HG02970 (cell line): Measurements from ENCODE around the gene TIMMDC1.

Experiments used
- ATAC-seq: cut with Tn5 transposase; IDR thresholded peaks from one replicate; pipeline ENCODE4 v1.9.1; 2021; ENCODE audit warnings: mild to moderate bottlenecking, moderate library complexity, moderate number of reproducible peaks; ENCODE audit not compliant: unreplicated experiment, low FRiP score

Gene TIMMDC1, protein sequence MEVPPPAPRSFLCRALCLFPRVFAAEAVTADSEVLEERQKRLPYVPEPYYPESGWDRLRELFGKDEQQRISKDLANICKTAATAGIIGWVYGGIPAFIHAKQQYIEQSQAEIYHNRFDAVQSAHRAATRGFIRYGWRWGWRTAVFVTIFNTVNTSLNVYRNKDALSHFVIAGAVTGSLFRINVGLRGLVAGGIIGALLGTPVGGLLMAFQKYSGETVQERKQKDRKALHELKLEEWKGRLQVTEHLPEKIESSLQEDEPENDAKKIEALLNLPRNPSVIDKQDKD

DNA sequence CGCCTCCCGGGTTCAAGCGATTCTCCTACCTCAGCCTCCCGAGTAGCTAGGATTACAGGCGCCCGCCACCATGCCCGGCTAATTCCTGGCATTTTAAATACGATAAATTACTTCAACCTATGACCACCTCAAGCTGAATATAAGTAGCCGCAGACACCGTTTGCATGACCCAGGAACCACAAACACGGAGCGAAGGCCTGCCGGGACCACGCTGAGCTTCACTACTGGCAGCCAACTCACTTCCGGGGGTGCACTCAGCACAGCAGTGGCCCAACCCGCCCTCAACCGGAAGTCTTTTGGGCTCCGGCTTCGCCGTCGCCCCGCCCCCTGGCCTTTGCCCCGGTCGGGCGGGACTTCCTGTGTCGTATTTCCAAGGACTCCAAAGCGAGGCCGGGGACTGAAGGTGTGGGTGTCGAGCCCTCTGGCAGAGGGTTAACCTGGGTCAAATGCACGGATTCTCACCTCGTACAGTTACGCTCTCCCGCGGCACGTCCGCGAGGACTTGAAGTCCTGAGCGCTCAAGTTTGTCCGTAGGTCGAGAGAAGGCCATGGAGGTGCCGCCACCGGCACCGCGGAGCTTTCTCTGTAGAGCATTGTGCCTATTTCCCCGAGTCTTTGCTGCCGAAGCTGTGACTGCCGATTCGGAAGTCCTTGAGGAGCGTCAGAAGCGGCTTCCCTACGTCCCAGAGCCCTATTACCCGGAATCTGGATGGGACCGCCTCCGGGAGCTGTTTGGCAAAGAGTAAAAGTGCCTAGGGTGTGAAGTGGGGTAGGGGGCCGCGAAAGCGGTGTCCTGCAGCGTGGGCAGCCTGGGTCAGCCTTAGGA, at the start of gene TIMMDC1:
Gene TIMMDC1 (plus strand): TSS at position 362 of the 826 bp plus-strand sequence. CDS start 187 bp downstream, at position 549.
- ATAC-seq: peak; percentile 99

DNA sequence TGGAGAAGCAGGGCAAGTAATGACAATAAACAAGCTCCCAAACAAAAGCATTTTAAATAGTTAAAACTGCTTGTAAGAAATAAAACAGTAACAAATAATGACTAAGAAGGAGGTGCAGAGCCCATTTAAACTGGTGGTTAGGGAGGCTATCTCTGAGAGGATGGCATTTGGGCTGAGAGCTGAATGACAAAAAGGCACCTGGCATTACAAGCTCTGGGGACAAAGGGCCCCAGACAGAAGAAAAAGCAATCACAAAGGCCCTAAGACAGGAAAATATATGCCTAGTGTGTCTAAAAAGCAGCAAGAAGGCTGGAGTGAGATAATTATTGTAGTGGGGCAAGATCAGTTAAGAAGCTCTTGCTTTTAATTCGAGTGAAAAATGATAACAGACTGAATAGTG, 44.5 kb upstream of the TIMMDC1 start:
- ATAC-seq: no peak

DNA sequence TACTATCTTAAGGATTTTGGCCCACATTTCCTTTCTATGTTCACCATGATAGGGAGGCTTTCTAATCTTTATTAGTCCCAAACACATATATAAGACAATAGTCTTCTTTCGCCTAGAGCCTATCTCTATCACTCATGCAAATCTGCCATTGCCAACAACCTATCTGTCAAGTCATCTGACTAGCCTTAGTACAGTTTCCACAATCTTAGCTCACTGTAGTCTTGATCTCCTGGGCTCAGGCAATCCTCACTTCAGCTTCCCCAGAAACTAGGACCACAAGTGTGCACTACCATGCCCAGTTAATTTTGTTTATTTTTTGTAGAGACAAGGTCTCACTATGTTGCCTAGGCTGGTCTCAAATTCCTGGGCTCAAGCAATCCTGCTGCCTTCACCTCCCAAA, 41.9 kb upstream of the TIMMDC1 start:
- ATAC-seq: no peak

DNA sequence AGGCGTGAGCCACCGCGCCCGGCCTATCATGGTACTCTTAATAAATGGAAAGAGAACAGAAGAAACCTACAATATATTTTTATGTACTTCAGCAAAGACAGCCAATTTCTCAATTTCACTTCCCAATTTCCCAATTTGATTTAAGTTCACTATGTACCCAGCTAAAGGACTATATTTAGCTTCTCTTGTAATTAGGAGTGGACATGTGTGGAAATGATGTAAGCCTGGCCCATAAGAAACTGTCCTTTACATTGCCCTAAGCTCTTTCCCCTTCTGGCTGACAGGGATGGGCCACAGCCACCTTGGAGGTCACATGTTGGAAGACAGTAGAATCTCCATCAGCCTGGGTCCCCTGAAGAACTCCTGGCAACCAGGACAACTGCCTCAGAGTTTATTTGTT, 41.1 kb upstream of the TIMMDC1 start:
- no peak for ATAC-seq

DNA sequence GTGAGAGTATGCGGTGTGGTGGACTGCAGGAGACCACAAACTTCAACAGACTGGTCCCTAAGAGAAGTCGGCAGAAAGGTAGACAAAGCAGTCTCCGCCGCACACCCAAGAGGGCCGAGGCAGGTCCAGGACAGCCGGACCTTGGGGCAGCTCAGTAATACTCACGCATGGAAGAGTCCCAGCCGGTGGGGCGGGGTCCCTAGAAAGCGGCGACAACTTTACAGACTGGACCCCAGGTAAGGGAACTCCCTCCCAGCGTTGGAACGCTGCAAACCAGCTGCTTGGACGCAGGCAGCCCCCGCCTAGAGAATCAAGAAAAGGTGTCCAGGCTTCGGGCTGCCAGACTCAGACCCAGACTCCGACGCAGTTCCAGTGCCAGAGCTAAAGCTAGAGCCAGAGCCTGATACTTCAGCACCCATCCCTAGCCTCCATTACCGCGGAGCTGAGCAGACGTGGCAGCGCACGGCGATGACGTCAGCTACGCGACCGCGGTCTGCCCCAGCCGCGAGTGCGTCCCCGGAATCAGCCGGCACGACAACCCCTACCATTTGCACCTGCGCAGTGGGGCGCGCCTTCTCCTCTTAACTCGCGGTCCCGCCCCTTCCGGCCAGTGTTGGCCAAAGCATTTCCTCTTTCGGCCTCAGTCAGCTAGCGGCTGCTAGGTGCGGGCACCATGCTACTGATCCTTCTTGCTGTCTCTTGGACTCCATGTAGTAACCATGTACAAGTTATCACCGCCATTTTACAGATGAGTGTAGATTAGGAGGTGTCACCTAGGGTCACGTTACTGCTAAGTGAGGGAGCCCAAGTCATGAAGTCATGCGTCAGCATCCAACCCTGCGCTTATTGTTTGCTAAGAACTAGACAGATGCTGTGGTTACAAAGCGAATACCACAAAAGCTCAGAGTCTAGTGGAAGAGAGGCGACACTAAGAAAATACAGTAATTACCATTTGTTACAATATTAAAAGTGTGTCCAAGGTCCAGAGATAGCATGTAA, 34.9 kb upstream of the TIMMDC1 start, which contains the start of gene TMEM39A:
Gene TMEM39A (minus strand): TSS at position 445 of the 999 bp plus-strand sequence. CDS start 1,541 bp downstream, outside the sequence.
- ATAC-seq: peak; percentile 94

DNA sequence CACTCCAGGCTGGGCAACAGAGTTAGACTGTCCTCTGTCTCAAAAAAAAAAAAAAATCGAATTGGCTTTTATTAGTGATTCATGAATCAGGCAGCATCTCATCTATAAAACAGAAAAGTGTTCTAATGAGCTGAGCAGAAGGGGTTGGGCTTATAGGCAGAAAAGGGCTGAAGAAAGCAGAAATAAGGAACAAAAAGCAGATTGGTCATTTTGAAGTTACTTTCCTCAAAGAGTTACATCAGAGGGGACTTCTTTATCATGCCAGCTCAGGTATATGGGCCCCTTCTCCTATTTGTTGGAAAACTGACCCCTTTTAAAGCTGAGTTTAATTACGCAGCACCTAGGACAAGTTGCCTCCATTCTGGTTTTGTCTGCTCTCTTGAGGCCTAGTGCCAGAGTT, 30.3 kb upstream of the TIMMDC1 start:
- ATAC-seq: no peak

DNA sequence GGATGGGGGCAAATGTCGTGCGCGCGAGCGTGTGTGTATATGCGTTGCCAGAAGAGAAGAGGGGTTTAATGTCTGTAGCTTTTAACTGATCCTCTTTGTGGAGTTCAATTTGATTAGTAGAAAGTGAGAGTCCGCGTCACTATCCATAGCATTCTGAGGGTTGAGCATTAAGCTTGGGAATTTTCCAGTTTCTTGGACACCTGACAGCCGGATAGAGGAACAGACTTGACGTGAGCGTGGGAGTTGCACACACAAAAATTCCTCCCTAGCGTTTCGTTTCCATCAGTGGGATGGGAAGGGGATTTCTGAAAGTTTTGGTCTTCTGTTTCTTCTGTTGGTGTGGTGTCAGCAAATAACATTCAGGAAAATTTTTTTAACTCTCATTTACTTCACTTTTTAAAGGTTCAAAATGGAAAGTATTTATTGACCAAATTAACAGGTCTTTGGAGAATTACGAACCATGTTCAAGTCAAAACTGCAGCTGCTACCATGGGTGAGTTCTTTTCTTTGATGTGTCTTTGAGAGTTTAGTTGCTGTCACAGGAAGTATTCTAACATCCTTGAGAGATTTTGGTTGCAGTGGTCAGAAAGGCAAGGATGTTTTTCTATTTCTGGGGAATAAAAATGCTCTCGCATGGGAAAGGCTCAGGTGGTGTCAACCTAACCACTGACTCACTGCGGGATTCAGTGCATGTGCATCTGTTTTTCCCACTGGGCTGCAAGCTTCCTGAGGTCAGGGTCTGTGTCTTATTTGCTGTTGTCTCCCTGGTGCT, 28.7 kb upstream of the TIMMDC1 start:
- ATAC-seq: no peak

DNA sequence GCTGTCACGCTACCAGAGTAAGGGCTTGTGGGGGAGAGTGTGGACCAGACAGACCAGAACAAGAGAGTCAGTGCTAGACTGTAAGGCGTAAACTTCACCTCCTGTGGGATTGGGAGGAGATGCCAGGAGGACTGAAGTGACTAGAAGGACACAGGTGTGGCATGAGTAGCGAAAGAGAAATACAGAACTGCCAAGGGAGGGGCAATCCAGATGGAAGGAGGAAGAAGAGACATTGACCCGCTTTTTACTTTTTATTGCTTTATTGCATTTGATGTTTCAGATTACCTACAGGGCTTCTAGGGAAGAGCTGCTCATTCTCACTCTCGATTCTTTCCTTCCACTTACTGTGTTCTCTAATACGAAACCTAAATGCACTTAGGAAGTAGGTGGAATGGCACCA, 27.5 kb upstream of the TIMMDC1 start:
- ATAC-seq: no peak

DNA sequence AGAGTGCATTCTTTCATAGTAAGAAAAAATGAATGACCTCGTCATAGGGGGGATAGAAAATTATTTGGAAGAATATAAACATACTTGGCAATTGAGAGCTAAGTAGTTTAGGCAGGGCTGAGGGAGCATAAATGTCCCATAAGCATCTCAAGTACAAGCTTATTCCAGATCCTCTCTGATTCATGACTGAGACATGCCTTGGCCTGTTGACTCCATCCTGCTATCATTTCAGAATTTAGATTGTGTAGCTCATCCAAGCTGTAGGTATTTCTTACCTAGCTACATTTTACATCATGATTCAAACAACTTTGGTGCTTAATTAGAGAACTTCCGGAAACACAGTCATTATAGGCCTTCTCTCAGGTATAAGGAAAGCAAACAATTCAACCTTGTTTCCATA, 17.3 kb upstream of the TIMMDC1 start:
- ATAC-seq: no peak

DNA sequence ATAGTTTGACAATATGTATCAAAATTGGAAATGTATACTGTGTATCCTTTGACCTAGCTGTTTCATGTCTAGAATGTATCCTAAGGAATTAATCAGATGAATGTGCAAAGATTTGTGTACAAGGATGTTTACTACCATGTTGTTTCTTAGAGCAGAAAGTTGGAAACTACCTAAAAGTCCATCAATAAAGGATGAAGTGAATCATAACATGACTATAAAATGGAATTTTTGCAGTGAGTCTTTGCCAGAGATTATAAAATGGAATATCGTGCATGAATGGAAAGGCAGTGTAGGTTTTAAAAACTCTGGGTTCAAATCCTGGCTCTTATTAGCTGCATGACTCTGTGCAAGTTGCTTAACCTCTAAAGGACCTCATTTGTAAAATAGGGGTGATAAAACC, 15.2 kb upstream of the TIMMDC1 start:
- no peak for ATAC-seq

DNA sequence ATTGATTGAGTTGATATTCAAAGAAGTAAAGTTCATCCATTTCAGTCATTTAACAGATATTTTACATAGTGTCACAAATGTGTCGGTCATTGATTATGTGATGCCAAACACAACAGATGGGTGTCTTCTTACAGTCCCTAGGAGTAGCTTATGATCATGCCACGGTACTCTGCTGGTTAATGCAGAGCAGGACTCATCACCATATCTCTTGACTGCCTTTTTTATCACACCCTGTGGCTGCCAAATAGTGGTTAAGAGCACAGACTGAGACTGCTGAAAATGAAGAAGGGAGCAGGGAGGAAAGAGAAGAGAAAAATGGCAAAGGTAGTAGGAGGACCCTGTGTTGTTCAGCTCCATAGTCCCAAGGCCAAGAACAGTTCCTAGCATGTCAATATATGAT, 12.8 kb upstream of the TIMMDC1 start:
- ATAC-seq: no peak

DNA sequence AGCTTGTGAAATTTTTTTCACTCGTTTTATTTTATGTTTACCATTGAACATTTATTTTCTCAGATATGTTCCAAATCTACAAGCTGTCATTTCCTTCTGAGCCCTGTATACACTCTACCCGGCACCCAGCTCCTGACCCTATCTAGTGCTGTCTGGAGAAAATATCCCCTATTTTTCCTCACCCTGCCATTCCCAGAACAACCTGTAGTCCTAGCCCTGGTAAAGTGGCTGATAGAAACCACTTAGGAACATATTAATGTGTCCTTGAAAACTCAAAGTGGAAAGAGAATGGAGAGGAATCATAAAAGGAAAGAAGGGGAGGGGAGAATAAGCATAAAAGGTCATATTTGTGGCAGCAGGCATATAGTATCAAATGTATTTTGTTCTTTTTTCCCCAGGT, 8.2 kb upstream of the TIMMDC1 start:
- no peak for ATAC-seq

DNA sequence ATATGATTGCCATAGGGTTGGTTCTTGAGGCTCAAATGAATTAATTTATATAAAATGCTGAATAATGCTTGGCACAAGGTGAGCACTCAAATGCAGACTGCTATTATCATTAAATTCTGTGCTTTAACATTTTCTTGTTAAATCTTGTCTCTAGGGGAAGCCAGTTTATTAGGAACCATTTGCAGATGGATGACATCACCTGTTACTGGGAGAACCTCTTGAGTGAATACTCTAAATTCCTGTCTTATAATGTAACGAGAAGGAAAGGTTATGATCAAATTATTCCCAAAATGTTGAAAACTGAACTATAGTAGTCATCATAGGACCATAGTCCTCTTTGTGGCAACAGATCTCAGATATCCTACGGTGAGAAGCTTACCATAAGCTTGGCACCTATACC, 6.2 kb upstream of the TIMMDC1 start:
- no peak for ATAC-seq

DNA sequence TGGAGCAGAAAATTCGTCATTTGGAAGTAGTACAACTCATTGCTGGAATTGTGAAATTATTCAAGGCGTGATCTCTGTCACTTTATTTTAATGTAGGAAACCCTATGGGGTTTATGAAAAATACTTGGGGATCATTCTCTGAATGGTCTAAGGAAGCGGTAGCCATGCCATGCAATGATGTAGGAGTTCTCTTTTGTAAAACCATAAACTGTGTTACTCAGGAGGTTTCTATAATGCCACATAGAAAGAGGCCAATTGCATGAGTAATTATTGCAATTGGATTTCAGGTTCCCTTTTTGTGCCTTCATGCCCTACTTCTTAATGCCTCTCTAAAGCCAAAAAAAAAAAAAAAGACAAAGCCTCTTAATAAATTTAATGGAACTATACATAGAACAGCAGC, 5.5 kb upstream of the TIMMDC1 start:
- ATAC-seq: no peak

DNA sequence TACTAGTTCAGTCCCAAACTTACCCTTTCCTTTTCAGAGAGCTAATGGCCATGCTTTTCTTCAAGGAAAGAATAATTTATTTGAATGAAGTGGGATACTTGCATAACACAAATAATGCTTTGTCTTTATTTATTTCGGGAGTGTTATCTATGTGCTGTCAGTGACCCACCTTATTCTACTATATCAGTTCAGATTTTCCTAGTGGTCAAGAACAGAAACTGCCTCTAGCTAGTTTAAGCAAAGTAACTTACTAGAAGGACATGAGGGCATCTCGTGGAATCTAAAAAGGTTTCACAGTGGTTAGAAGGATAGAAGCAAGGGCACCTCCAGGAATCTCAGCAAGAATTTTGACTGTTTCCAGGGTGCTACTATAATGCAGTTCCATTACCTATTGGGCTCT, 3.8 kb upstream of the TIMMDC1 start:
- ATAC-seq: no peak

DNA sequence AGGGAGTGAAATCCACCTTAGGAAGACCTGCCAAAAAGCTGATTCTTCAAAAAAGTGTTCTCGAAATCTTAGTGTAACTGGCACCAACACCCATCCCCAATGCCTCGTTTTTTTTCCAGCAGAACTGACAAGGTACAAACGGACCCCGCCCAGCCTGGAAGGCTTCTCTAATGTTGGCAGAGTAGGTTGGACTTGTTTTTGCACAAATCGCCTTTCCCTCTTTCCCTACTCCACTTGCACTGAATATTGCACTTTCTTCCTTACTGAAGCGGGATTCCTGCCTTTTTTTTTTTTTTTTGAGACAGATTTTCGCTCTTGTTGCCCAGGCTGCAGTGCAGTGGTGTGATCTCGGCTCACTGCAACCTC, 544 bp upstream of the TIMMDC1 start:
- ATAC-seq: no peak

DNA sequence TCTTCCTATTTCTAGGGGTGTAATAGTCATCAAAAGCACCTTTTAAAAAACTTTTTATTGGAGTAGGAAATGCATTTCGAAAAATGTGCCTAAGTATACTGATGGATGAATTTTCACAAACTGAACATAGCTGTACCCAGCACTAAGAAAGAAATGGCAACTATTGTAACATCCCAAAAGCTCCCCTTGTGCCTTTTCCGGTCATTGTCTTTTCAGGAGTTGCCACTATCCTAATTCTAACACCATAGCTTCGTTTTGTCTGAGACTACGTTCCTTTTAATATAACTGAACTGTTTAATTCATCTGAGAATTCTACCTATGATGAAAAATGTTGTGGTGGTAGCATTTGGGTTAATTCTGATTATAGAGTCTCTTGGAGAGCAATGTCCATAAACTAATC, 1.9 kb downstream of the TIMMDC1 start:
- no peak for ATAC-seq

DNA sequence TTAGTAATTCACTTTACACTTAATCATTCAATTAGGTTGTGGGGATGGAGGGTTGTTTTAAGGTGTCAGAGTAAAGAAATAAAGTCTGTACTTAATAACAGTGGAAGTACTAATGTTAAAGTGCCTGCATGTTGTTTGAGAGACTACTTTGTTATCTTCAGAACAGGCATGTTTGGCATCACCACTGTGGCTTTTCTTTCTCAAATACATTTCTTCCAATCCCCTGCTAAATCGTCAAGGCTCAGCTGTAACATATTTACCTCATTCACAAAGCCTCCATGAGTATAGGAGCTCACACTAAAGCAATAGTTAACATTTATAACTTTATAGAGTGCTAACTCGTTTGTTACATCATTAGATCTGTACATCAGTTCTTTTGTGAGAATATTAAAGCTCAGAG, 2.6 kb downstream of the TIMMDC1 start:
- ATAC-seq: no peak

DNA sequence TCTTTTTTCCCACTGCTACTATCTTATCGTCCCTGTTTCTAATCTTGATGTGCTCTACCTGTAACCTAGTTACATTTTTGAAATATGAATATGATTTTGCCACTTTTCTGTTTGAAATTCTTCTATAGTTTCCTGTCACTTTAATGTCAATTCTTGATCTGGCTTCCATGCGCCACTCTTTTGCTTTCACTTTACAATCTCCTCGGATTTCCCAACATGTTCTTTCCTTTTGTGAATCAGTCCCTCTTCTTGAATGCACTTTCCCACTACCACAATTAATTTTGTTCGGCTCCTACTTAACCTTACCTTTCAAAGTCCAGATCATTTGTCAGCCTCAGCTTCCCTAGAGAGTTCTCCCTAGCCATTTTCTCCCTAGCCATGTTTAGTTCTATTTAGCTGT, 8.3 kb downstream of the TIMMDC1 start:
- ATAC-seq: no peak

DNA sequence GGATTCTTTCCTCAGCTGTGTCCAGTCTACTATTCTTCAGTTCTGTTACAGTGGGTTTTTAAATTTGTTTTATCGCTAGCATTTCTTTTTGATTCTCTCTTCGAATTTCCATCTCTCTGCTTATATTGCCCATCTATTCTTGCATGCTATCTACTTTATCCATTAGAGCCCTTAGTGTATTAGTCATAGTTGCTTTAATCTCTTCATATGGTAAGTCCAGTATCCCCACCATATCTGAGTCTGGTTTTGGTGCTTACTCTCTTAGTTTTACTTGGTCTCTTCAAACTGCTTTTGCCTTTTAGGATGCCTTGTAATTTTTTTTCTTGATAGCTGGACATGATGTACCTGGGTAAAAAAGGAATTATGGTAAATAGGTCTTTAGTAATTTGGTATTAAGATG, 9.1 kb downstream of the TIMMDC1 start:
- no peak for ATAC-seq
